Neural progenitor cell (in vitro differentiated cells): ENCODE measurements around the gene TRABD2B. TPM values are rescaled to one million over a fixed set of nuclear protein-coding genes. Genes with fewer than 3 reads are reported as not detected.

Experiments
- DNase-seq: peaks from one replicate; pipeline ENCODE4 v3.0.0-alpha.2; 2016; ENCODE audit warnings: low spot score
- H2AFZ ChIP-seq: fragments of 200-600 bp; sonication (generic); replicated peaks from 2 replicates; pipeline ENCODE4 v1.6.1; 2016; ENCODE audit warnings: antibody characterized with exemption
- H3F3A ChIP-seq: fragments of 200-600 bp; sonication (generic); 2 replicates; pipeline ENCODE4 v1.6.1; 2016; ENCODE audit warnings: antibody characterized with exemption, low read depth
- H3K27ac ChIP-seq: fragments of 200-600 bp; sonication (generic); 2 replicates; pipeline ENCODE4 v1.5.1; 2016; ENCODE audit warnings: mild to moderate bottlenecking
- H3K27me3 ChIP-seq: fragments of 200-600 bp; sonication (generic); 2 replicates; pipeline ENCODE4 v1.6.1; 2016; ENCODE audit warnings: mild to moderate bottlenecking, moderate library complexity
- H3K36me3 ChIP-seq: fragments of 200-600 bp; sonication (generic); 2 replicates; pipeline ENCODE4 v1.5.1; 2016
- H3K4me1 ChIP-seq: fragments of 200-600 bp; sonication (generic); 2 replicates; pipeline ENCODE4 v1.6.1; 2016; ENCODE audit warnings: mixed run types
- H3K4me2 ChIP-seq: fragments of 200-600 bp; sonication (generic); 2 replicates; pipeline ENCODE4 v1.6.1; 2016
- H3K4me3 ChIP-seq: fragments of 200-600 bp; sonication (generic); 2 replicates; pipeline ENCODE4 v1.5.1; 2016
- H3K79me2 ChIP-seq: fragments of 200-600 bp; sonication (generic); 2 replicates; pipeline ENCODE4 v1.6.1; 2016; ENCODE audit warnings: low read depth
- H3K9ac ChIP-seq: fragments of 200-600 bp; sonication (generic); 2 replicates; pipeline ENCODE4 v1.6.1; 2016
- H3K9me3 ChIP-seq: fragments of 200-600 bp; sonication (generic); 2 replicates; pipeline ENCODE4 v1.5.1; 2016; ENCODE audit warnings: low read depth
- H4K20me1 ChIP-seq: fragments of 200-600 bp; sonication (generic); 2 replicates; pipeline ENCODE4 v1.6.1; 2016; ENCODE audit warnings: low read depth
- H3K27ac Mint-ChIP-seq: 3 replicates; pipeline ENCODE4 v1.8.0; 2021; ENCODE audit warnings: mixed read lengths
- H3K27me3 Mint-ChIP-seq: 2 replicates; pipeline ENCODE4 v1.8.0; 2022; ENCODE audit warnings: low read depth, mild to moderate bottlenecking, inconsistent platforms, moderate library complexity, mixed read lengths; ENCODE audit not compliant: insufficient read depth
- H3K36me3 Mint-ChIP-seq: 3 replicates; pipeline ENCODE4 v1.8.0; 2021; ENCODE audit warnings: mixed read lengths
- H3K4me1 Mint-ChIP-seq: 3 replicates; pipeline ENCODE4 v1.8.0; 2021; ENCODE audit warnings: mixed read lengths
- H3K4me3 Mint-ChIP-seq: 3 replicates; pipeline ENCODE4 v1.8.0; 2021; ENCODE audit warnings: mild to moderate bottlenecking, moderate library complexity, mixed read lengths
- H3K9me3 Mint-ChIP-seq: 3 replicates; pipeline ENCODE4 v1.8.0; 2020; ENCODE audit warnings: mixed read lengths
- EZH2 ChIP-seq: fragments of 200-600 bp; sonication (generic); IDR thresholded peaks from 2 replicates; pipeline ENCODE4 v1.6.1; 2017; ENCODE audit warnings: antibody characterized with exemption, mild to moderate bottlenecking, moderate library complexity
- EZH2phosphoT487 ChIP-seq: fragments of 200-600 bp; sonication (generic); IDR thresholded peaks from 2 replicates; pipeline ENCODE4 v1.6.1; 2017; ENCODE audit warnings: antibody characterized with exemption
- total RNA-seq: library from RNA; depleted of rRNA; stranded (reverse); fragments of >200 nt; gene quantifications from 2 replicates; pipeline ENCODE4 v1.2.3, GENCODE V29; 2015; ENCODE audit warnings: low replicate concordance
- TF ChIP-seq, protein P1 (sequence below): fragments of 200-600 bp; sonication (generic); IDR thresholded peaks from 2 replicates; pipeline ENCODE4 v1.5.1; 2017; ENCODE audit warnings: antibody characterized with exemption, mild to moderate bottlenecking

TRABD2B gene
- total RNA-seq, 1 donor from 2014 or later, result 0.09 TPM

DNA sequence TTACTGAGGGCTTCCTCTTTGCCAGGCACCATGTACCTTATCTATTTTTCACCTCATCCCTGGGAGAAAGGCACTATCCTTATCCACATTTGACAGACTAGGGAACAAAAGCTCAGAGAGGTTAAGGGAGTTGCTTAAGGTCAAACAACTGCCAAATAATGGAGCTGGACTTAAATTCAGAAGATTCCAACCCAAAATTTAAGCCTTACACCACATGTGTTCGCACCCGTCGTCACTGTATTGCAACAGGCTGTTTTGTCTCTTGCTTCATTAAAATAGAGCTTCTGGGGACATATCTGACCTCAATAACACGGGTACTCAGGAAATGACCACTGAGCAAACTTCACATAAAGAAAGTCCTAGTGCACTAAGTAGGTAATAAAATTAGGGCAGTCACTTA, 62.0 kb downstream of the TRABD2B start:
- Mint-ChIP-seq H3K9me3 (no peaks in the 10 kb centered on the region), H3K27ac (no peak overlapping the region), H3K4me3 (no peak overlapping the region), H3K27me3 (no peaks in the 10 kb centered on the region), H3K4me1 (peaks cover 8% of the 10 kb centered on the region), H3K36me3 (no peaks in the 10 kb centered on the region)
- no peaks in the 10 kb centered on the region for H3F3A ChIP-seq
- no peaks in the 10 kb centered on the region for H3K27me3 ChIP-seq
- TF ChIP-seq, protein P1, sequence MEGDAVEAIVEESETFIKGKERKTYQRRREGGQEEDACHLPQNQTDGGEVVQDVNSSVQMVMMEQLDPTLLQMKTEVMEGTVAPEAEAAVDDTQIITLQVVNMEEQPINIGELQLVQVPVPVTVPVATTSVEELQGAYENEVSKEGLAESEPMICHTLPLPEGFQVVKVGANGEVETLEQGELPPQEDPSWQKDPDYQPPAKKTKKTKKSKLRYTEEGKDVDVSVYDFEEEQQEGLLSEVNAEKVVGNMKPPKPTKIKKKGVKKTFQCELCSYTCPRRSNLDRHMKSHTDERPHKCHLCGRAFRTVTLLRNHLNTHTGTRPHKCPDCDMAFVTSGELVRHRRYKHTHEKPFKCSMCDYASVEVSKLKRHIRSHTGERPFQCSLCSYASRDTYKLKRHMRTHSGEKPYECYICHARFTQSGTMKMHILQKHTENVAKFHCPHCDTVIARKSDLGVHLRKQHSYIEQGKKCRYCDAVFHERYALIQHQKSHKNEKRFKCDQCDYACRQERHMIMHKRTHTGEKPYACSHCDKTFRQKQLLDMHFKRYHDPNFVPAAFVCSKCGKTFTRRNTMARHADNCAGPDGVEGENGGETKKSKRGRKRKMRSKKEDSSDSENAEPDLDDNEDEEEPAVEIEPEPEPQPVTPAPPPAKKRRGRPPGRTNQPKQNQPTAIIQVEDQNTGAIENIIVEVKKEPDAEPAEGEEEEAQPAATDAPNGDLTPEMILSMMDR, result no peak
- TF ChIP-seq EZH2, result no peak
- no peak for TF ChIP-seq EZH2phosphoT487
- no peak overlapping the region for H3K27ac ChIP-seq
- DNase-seq, result no peak
- H2AFZ ChIP-seq, result no peak overlapping the region
- H3K9ac ChIP-seq, result no peak overlapping the region
- H3K36me3 ChIP-seq, result no peaks in the 10 kb centered on the region
- H3K4me2 ChIP-seq, result no peak overlapping the region
- no peaks in the 10 kb centered on the region for H3K79me2 ChIP-seq
- no peaks in the 10 kb centered on the region for H3K9me3 ChIP-seq
- H3K4me3 ChIP-seq, result no peak overlapping the region
- H4K20me1 ChIP-seq, result no peaks in the 10 kb centered on the region
- H3K4me1 ChIP-seq, result no peaks in the 10 kb centered on the region

DNA sequence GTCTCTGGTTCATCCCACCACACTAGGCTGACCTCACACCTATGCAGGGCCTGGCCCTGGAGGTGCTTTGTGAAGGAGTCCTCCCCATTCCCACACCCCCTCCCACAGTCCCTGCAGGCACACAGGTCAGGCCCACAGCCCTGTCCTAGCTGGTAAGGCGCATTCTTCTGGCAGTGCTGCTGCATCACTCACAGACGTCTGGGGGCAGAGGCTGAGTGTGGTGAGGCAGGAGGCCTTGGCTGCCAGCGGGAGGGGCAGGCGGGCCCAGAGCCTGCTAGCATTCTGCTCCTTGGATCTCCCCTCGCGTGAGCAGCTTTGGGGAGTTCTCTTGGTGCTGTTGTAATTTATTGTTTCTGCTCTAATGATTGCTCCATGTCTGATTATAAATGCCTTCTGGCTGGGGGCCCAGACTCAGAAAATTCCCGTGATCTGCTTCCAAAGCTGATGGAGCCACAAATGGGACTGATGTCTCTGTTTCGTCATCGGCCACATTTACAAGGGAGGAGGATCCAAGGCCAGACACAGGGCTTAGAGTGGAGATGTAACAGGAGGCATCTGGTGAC, 62.9 kb downstream of the TRABD2B start:
- Histone ChIP-seq H3K4me2 (no peak overlapping the region), H3K9ac (no peak overlapping the region), H3K27me3 (no peaks in the 10 kb centered on the region), H3K79me2 (no peaks in the 10 kb centered on the region), H3K9me3 (no peaks in the 10 kb centered on the region), H3K4me3 (no peak overlapping the region), H2AFZ (no peak overlapping the region), H3K27ac (no peak overlapping the region), H3F3A (no peaks in the 10 kb centered on the region), H3K4me1 (no peaks in the 10 kb centered on the region), H3K36me3 (no peaks in the 10 kb centered on the region), H4K20me1 (no peaks in the 10 kb centered on the region)
- no peak overlapping the region for H3K27ac Mint-ChIP-seq
- TF ChIP-seq EZH2 (no peak), EZH2phosphoT487 (no peak)
- TF ChIP-seq, protein P1, result no peak
- no peak overlapping the region for H3K4me3 Mint-ChIP-seq
- H3K36me3 Mint-ChIP-seq, result no peaks in the 10 kb centered on the region
- H3K9me3 Mint-ChIP-seq, result no peaks in the 10 kb centered on the region
- H3K4me1 Mint-ChIP-seq, result peaks cover 8% of the 10 kb centered on the region
- no peaks in the 10 kb centered on the region for H3K27me3 Mint-ChIP-seq
- DNase-seq, result peak; percentile 12

DNA sequence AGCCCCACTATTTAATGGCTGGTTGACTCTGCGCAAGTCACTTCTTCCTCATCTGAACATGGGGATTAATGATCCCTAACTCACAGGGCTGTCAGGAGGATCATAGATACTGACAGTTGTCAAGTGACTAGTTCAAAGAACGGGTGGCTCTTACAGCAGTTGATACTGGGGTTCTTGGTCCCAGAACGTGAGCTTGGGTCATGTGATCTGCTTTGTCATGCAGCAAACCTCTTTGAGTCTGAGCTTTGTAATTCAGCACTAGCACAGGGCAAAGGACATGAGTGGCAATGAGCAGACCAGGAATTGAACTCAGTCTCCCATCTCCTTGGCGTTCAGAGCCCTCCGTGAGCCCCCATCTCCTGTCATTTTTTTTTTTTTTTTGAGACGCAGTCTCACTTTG, 64.4 kb downstream of the TRABD2B start:
- Histone ChIP-seq H3K36me3 (no peaks in the 10 kb centered on the region), H3F3A (no peaks in the 10 kb centered on the region), H3K4me3 (no peak overlapping the region), H3K9me3 (no peaks in the 10 kb centered on the region), H3K9ac (no peak overlapping the region), H3K27ac (no peak overlapping the region), H3K4me2 (no peak overlapping the region), H3K4me1 (no peaks in the 10 kb centered on the region), H2AFZ (no peak overlapping the region), H3K27me3 (no peaks in the 10 kb centered on the region), H3K79me2 (no peaks in the 10 kb centered on the region), H4K20me1 (no peaks in the 10 kb centered on the region)
- DNase-seq, result no peak
- no peaks in the 10 kb centered on the region for H3K36me3 Mint-ChIP-seq
- no peak for TF ChIP-seq EZH2
- TF ChIP-seq, protein P1, result no peak
- no peak for TF ChIP-seq EZH2phosphoT487
- peaks cover 2% of the 10 kb centered on the region for H3K27me3 Mint-ChIP-seq
- no peak overlapping the region for H3K27ac Mint-ChIP-seq
- H3K9me3 Mint-ChIP-seq, result no peaks in the 10 kb centered on the region
- peaks cover 8% of the 10 kb centered on the region for H3K4me1 Mint-ChIP-seq
- no peak overlapping the region for H3K4me3 Mint-ChIP-seq
